ENCODE measurements around the gene PCMT1.

GRCh38 chr6:149847939-149848267, 98.4 kb downstream of the PCMT1 start:
- TF ChIP-seq YY1 (IDR thresholded peaks at IDR 0.05; ENCODE audit: insufficient read depth, insufficient read length): no peak
- TF ChIP-seq ZNF274 (IDR thresholded peaks at IDR 0.05; ENCODE audit: low read depth, low read length): no peak
- no peak for TF ChIP-seq SUZ12 (IDR thresholded peaks at IDR 0.05; ENCODE audit: extremely low read depth, insufficient read depth, insufficient read length)
